Fibroblast of skin of back (primary cell): ENCODE data around the gene MED13L.

ENCODE experiments used
- DNase-seq: peaks from one replicate; pipeline ENCODE4 v3.0.0-alpha.2; 2013

MED13L gene

GRCh38 chr12:115957686-115958290 is 319.7 kb downstream of the MED13L start:
- no peak for DNase-seq

- DNase-seq = no peak
These were observed 320.8 kb downstream of the MED13L start for GRCh38 chr12:115956659-115957058.

GRCh38 chr12:115956236-115956635 is 321.3 kb downstream of the MED13L start:
- no peak for DNase-seq

DNA sequence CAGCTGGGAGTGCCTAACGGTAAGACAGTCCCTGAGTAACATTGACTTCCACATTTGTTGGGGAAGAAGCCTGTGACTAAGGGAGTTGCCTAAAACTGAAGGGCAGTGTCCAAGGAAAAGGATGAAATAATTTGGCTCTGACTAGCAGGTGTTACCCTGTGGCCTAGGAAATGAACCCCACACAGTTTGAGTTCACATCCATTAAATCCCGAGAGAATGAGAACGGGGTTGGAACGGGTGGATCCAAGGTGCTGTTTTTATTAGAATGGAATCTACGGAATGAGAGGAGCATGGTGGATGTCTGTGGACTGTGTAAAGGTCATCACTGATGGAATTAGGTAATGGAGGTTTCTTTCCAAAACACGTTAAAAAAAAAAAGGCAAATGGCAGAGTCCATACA is 324.0 kb downstream of the MED13L start:
- no peak for DNase-seq

- DNase-seq = no peak
These were observed 324.5 kb downstream of the MED13L start for GRCh38 chr12:115953031-115953430.

DNA sequence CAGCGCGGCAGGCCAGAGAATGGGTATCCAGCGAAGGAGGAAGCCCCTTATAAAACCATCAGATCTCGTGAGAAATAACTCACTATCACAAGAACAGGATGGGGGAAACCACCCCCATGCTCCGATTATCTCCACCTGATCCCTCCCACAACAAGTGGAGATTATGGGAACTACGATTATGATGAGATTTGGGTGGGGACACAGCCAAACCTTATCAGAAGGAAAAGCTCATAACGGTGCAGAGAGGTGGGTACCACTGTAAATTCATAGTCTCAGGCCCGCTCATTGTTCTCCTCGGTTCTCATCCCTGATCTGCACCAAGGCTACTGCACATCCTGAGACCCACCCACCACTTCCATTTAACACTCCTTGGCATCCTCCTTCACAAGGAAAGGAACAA is 326.5 kb downstream of the MED13L start:
- DNase-seq = no peak

DNA sequence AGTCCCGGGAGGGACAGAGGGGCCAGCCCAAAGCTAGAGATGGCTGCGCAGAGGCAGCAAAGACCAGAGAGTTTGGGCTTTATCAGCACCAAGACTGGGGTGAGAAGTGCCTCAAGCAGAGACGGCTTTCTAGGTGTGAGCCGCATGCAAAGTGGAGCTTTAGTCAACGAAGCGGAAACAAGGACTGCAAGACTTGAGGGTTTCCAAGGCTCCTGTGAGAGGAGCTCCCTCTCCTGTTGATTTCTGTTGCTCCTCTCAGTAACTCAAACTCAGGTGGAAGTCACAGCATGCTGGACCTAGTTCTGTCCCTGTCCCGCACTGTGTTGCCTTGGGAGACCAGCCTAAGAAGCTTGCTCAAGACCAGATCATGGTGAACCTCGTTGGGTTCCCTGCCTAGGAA is 327.8 kb downstream of the MED13L start:
- DNase-seq = no peak

- no peak for DNase-seq
These were observed 329.8 kb downstream of the MED13L start for GRCh38 chr12:115947696-115948062.

DNA sequence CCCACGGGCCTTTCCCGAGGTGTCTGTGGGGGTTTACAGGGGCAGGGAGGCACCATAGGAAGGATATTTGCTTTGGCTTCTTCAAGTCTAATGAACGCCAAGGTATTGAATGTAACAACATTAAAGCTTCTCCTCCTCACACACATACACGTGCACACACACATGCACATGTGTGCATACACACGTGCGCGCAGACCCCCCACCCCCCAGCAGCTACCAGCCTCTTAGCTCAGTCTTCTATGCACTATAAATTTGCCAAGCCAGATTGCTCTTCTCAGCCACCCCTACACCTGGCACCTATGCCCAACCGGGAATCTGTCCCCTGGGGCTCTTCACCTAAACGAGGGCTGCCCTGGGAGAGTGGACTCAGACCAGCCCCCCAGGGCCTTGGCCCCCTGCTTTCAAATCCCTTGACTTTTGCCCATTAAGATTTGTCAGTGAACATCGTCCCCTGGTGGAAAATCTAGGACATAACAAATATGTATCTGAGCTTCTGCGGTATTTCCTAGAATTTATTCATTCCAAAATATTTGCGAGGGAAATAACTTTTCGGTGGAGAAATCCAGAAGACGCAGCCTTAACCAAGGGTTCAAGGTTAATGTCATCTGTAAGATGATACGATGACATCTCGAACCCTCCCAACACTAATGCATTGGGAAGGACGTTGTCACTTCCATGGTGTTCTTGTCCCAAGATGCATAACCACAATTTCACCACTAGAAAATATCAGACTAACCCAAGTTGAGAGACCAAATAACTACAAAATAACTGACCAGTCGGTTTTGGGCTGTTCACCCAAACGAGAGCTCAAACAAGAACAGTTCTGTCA is 330.4 kb downstream of the MED13L start:
- no peak for DNase-seq

- no peak for DNase-seq
These were observed 331.4 kb downstream of the MED13L start for GRCh38 chr12:115946092-115946491.

- DNase-seq = no peak
These were observed 332.0 kb downstream of the MED13L start for GRCh38 chr12:115945491-115945885.

GRCh38 chr12:115944837-115945490 is 332.5 kb downstream of the MED13L start:
- DNase-seq = no peak

GRCh38 chr12:115944392-115944742 is 333.1 kb downstream of the MED13L start:
- DNase-seq = no peak

GRCh38 chr12:115943630-115944391 is 333.7 kb downstream of the MED13L start:
- no peak for DNase-seq

GRCh38 chr12:115943310-115943629 is 334.2 kb downstream of the MED13L start:
- no peak for DNase-seq

- no peak for DNase-seq
These were observed 335.1 kb downstream of the MED13L start for GRCh38 chr12:115942346-115942745.

DNA sequence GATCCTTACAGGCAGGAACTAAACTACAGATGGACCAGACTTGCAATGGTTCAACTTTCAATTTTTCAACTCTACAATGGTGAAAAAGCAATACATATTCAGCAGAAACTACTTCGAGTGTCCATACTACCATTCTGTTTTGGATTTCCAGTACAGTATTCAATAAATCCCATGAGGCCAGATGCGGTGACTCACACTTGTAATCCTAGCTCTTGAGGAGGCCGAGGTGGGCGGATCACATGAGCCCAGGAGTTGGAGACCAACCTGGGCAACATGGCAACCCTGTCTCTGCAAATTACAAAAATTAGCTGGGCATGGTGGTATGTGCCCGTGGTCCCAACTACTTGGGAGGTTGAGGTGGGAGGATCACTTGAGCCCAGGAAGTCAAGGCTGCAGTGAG is 336.1 kb downstream of the MED13L start:
- DNase-seq = peak; percentile 55

DNA sequence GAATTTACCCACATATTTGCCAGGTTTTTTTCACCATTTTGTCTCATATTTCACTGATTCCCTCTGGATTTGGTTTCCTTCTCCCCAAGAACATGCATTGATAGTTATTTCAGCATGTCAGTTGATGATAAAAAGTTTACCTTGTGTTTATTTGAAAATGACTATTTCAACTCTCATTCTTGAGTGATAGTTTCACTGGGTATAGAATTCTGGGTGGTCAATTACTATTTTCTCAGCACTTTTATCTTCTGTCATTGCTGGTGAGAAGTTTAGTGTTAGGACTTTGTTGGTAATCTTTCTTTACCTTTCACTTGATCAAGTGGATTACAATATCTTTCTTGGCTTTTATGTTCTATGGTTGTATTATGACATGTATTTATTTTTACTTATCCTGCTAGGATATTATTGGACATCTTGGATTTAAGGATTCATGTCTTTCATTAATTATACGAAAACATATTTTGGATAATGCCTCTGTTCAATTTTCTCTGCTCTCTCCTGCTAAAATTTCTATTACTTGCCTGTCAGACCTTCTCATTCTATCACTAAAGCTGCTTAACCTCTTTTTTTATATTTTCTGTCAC is 338.6 kb downstream of the MED13L start:
- DNase-seq = no peak

GRCh38 chr12:115936997-115937916 is 340.2 kb downstream of the MED13L start:
- no peak for DNase-seq

- no peak for DNase-seq
These were observed 342.6 kb downstream of the MED13L start for GRCh38 chr12:115934877-115935276.

DNA sequence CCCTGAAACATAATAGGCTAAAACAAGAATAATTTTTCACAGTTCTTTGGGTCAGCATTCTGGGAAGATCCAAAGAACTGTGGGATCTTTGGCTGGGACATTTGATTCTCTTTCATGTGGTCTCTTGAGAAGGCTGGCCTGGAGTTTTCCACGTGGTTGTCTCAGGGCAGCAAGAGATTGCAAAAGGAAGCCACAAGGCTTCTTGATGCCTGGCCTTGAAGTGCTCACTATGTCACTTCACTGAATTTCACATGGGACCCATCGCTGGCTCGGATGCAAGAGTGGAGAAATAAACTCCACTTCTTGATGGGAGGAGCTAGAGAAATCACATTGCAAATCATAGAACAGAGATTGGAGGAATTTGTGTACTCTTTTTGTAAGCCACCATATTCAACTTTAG is 343.4 kb downstream of the MED13L start:
- DNase-seq = no peak

- no peak for DNase-seq
These were observed 345.4 kb downstream of the MED13L start for GRCh38 chr12:115932066-115932465.
